GM19328 (cell line): ENCODE data around the gene CLDND2.

Experiments
- ATAC-seq: cut with Tn5 transposase; IDR thresholded peaks from one replicate; pipeline ENCODE4 v1.9.1; 2021; ENCODE audit warnings: mild to moderate bottlenecking, moderate library complexity; ENCODE audit not compliant: unreplicated experiment

The CLDND2 gene

DNA sequence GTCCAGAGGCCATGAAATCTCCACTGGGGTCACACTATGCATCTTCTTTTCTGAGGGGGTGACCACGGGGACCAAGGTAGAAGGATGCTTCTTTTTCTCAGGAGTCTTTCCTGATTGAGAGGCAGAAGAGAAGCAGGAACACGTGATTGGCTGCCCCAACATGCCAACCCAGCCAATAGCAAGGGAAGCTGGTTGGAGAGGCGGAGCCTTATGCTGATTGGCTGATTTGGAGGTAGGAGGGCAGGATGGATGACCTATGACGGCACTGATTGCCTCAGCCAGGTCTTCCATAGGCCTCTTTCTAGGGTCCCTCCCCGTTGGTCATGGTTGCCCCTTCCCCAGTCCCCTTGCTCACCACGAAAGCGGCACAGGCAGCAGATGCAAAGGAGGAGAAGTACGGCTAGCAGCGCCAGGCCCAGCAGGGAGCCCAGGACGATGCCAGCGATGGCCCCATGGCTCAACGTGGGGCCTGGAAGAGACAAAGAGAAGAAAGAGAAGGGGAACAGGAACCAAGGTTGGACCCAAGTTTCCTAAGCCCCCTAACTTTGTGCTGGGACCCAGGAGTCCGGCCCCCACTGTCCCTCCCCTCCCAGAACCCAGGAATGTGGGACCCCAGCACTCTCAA, 34.9 kb downstream of the CLDND2 start:
- ATAC-seq, result no peak

DNA sequence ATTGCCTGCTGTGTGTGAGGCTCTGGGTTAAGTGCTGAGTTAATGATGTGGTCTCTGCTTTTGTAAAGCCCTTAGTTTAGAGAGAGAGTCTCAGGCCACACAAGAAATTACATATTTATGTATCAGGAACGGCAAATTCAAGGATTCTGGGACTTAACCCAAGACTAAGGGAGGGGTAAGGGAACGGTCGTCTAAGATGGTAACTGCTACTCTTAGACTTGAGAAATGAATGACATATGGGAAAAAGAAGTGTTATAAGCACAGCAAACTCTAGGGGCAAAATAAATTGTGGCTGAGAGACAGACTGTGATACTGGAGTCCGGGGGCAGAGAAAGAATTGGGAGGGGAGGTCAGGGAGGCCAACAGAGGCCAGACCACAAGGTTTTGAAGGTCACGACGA, 37.1 kb downstream of the CLDND2 start:
- no peak for ATAC-seq

DNA sequence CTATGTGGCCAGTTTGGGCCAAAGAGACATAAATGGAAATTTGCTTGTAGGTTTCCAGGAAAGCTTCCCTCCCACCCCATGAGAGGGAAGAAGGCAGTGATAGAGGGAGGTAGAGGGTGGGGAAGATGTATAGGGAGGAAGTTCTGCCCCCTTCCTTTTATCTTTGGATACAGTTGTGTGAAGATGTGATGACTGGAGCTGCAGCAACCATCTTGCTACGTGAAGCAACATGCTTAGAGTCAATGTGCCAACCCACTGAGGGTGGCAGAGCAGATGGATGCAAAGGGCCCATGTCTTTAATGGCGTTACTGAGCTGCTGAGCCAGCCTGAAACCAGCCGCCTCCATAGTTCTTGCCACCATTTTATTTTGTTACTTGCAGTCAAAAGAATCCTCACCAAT, 37.6 kb downstream of the CLDND2 start:
- no peak for ATAC-seq

DNA sequence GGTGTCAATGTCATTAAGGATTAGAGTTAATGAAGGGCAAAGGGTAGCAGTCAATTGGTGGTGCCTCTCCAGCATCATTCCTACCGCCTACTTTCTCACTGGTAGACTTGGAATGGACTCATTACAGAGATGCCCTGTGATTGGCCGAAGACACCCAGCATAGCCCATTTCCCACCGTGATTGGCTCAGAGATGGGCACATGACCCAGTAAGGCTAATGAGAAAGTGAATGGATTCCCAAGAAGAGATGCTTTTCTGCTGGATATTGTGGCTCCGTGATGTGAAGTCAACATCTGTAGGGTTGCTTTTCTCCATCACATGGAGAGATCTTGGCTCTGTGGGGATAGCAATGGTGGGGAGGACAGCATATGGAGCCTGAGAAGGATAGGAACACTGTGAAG, 38.4 kb downstream of the CLDND2 start:
- ATAC-seq, result no peak

DNA sequence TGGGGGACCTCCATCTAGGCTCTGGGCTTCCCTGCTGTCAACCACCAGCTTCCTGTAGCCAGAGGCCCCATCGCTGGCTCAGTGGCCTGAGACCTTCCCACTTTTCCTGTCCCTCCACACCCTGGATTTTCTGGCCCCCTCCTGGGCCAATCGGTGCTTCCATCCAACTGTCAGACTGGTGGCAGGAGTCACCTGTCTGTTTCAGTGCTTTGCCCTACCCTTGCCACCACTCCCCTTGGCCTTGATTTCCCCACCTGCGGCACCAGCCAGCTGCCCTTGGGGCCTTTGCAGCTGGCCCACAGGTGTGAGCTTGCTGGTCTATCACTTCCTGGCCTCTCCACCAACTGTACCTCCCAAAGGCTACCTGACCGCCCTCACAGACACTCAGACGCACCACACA, 39.4 kb downstream of the CLDND2 start:
- ATAC-seq, result no peak

DNA sequence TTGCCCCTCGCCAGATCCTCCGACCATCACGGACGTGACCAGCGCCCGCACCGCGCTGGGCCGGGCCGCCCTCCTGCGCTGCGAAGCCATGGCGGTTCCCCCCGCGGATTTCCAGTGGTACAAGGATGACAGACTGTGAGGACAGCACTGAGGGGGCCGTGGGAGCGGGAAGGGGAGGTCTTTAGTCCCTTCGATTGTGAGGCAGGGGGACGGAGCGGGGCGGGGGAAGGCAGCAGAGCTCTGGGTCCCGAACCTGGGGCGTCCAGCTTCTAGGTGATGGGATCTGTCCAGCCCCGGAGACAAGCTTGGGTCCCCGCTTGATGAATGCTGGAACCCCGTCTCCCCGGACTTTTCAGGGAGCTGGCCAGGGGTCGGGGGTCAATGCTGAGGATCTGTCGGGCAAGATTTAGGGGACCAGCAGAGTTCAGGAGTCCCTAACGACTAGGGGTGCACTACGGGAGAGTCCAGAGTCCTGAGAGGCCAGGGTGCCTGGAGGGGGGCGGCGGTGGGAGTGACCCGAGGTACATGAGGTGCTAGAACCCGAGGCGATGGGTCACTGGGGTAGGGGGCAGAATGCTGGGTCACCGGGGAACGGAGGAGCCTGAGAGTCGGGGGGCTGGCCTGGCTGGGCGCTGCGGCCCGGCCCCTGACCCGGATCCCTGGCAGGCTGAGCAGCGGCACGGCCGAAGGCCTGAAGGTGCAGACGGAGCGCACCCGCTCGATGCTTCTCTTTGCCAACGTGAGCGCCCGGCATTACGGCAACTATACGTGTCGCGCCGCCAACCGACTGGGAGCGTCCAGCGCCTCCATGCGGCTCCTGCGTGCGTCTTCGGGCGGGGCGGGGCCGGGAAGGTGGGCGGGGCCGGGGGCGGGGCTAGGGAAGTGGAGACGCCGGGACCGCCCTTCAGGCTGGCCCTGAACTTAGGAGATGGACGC, 41.5 kb downstream of the CLDND2 start:
- ATAC-seq, result no peak

DNA sequence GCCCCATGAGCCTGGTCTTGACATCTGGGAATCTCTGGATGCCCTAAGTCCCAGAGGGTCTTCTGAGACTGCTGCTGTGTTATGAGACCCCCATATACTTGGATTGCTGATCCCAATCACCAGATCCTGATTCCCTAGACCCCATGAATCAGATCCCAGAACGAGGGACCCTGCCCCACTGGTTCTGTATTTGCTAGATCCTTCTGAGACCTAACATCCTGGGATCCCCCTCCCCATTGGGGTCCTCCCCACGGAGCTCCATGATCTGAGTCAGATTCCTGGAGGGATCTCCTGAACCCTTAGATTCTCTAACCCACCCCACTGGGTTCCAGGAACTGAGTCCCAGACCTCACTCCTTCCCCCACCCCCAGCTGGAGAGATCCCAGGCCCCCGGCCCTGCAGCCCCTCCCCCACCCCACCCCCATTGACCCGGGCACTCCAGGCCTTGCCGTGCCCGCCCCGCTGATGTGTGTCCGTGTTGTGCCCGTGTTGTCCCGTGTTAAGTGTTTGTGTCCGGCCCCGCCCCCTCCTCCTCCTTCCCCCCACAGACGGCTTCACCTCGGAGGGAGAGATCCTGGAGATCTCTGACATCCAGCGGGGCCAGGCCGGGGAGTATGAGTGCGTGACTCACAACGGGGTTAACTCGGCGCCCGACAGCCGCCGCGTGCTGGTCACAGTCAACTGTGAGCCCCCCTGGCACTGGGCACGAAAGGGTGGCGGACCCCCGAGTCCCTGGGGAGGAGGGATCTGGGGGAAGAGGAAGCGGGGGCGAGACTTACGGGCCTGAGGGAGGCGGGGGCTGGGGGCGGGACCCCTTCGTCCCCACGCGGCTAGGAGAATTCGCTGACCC, 42.4 kb downstream of the CLDND2 start:
- ATAC-seq, result no peak

DNA sequence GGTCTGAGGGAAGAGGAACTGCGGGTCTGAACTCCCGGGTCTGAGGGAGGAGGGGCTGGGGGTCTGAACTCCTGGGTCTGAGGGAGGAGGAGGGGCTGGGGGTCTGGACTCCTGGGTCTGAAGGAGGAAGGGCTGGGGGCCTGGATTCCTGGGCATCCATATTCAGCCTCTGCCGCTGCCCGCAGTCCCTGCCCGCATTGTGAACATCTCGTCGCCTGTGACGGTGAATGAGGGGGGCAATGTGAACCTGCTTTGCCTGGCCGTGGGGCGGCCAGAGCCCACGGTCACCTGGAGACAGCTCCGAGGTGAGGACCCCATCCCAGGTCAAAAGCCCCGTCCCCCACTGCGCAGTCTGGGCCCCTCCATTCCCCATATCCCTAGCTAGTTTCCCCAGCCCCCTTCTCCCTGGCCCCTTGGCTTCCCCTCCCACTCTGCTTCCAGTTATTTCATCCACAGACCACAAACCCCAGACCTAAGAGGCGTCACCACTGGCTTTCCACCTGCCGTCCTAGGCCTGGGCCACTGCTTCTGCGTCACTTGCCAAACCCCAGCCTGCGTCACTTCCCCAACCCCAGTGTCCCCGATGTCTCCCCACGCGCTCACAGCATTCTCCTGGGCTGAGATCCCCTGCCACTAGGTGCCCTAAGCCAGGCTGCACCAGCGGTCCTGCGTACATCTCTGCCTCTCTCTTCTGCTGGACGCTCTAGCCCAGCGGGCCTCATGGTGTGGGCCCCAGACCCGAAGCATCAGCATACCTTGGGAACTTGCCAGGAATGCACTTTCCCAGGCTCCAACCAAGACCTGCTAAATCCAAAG, 43.4 kb downstream of the CLDND2 start:
- no peak for ATAC-seq

DNA sequence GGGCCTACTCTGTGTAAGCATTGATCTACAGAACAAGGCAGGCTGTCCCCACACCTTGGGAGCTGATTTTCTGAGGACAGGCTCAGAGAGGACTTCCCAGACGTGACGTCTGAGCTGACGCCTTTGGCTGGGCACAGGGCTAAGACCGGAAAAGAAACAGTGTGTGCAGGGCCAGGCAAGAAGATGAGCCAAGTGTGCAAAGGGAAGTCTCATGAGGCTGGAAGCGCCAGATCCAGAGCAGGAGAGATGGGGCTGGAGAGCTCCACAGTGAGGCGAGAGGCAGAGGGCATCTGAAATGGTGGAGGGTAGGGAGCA, 44.7 kb downstream of the CLDND2 start:
- ATAC-seq, result no peak

DNA sequence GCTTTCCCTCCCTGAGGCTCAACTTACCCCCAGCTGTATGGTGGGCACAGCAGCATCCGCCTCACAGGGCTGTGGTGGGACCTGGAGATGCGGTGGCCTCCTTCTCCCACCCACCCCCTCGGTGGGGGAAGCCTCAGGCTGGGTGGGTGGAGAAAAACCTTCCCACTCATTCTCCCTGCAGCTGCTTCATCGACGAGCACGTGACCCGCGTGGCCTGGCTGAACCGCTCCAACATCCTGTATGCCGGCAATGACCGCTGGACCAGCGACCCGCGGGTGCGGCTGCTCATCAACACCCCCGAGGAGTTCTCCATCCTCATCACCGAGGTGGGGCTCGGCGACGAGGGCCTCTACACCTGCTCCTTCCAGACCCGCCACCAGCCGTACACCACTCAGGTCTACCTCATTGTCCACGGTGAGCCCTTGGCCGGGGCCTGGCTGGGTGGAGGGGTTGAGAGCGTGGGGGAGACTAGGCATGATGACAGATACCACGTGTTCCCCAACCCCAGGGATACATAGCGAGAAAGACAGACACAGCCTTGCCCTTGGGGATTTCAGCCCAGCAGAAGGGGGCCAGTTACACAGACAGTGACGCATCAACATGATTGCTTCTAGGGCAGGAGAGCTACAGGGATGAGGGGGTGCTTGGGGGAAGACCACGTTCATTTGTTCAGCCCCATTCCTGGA, 45.2 kb downstream of the CLDND2 start:
- ATAC-seq, result no peak

DNA sequence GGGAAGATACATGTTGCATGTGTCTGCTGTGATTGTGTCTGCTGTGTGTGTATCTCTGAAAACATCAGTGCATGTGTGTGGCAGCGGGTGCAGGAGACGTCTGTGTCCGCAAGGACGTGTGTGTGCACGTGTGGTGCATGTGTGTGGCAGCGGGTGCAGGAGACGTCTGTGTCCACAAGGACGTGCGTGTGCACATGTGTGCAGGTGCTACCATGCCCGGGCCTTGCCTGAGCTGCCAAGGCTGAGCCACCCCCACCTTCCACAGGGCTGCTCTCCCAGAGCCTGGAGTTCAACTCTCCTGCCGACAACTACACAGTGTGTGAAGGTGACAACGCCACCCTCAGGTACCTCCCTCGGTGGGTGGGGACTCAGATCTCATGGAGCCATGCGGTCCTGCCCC, 47.0 kb downstream of the CLDND2 start:
- ATAC-seq, result no peak

DNA sequence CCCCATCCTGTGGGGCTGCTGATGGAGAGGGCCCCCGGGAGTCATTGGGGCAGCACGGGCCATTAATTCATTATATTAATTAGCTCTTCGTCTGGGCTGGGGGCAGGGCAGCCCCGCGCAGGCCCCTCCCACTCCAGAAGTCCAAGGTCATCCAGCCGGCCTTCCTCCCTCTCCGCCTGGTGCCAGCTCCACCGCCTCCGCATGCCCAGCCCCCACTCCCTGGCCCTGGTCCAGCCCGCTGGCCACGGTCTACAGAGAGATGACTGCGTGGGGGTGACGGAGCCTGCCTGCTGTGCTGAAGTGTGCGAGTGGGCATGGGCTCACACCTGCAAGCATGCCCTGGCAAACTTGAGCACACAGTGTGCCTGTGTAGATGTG, 48.5 kb downstream of the CLDND2 start:
- no peak for ATAC-seq

DNA sequence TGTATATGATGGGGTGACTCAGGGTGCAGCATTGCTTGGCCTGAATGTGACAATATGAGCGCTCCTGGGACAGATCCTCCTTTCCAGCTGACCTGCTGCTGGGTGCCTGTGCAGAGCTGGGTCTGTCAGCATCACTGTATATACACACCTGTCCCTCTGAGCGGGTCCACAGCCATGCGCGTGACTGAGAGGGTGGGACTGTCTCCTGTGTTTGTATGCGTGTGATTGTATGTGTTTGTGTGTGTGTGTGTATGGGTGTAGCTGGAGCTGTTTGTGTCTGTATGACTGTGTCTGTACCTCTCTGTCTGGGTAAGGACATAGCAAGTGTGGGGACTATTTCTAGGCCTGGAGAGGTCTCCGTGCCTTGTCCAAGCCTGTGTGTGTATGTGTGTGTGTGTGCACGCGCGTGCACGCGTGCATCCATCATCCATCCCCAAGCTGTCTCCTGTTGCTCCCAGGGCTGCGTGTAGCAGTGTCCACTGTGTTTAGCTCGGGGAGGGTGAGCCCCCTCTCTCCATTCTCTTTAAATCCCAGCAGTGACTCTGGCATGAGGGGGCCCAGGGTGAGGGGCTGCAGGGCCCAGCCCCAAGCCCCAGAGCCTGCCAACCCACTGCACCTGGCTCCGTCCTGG, 49.0 kb downstream of the CLDND2 start:
- ATAC-seq, result no peak

DNA sequence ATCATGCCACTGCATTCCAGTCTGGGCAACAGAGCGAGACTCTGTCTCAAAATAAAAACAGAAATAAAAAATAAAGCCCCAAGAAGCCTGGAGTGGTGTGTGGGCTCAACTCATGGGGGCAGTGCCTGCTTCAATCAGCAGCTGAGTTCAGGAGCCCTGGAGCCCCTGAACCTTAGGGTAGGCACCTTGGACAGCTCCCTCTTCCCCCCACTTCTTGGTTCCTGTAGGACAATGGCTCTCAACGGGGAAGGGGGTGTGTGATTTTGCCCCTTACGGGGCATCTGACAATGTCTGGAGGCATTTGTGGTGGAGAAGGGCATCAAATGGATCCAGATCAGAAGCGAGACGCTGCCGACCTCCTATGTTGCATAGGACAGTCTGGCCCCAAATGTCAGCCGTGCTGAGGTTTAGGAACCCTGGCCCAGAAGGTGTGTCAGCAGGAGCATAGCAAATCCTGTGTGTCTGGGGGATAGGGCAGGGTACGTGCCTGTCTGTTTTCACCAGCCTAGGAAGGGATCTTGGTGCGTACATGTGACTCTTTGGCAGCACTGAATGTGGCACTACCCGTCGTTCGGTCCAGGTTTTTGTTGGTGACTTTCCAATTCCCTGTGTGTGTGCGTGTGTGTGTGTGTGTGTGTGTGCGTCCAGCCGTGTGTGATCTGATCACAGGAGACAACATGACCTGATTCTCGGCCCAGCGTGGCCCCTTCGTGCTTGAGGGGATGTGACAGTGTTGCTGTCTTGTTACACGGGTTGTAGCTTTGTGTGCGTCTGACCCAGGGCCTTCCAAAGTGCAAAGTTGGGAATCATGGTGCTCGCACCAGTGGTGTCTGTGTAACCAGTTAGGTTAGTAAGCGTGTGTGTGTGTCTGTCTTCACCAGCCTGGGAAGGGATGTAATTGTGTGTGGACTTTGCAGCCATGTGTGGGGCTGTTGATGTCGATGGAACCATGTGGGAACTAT, 49.8 kb downstream of the CLDND2 start:
- ATAC-seq, result no peak

DNA sequence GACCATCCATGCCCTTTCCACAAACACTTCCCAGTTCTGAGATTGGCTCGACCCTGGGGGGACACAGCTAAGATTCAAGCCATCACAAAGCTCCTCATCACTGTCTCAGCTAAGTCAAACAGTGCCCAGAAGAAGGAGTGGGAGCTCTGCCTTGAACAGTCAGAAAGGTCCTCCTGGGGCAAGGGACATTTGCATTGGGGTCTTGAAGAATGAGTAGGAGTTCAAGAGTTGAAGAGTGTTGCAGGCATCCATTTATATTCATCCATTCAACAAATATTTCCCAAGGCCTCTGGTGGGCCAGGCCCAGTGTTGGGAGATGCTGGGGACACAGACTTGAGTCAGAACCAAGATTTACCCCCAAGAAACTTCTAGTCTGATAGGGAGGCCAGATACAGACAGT, 50.8 kb downstream of the CLDND2 start:
- no peak for ATAC-seq

DNA sequence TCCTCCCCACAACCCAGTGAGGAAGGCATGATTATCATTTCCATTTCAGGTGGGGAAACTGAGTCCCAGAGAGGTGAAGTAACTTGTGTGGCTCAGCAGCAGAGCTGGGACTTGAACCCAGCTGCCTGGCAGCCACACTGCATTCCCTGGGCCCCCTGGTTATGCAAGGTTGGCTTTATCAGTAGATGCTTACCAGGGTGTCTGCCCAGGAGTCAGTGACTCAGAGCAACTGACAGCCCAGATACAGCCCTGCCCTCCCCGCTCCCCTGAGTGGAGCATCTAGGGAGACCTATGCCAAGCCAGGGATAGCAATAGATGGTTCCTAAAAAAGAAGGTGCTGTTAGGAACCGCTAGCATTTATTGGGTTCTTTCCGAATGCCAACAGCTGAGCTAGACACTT, 51.4 kb downstream of the CLDND2 start:
- no peak for ATAC-seq
